Activated T-helper 1 cell treated with anti-CD3 and anti-CD28 coated beads, Interleukin-2, amount 50 U/mL, for 16 hours (primary cell): Measurements from ENCODE around the gene STBD1.
"Not testable (repeated sequence)": the region's sequence is repeated elsewhere in the genome, so short reads cannot be mapped to it uniquely, and the experiment has no call there.

Source experiments
- DNase-seq, 2 donors: peaks; one replicate each; pipeline ENCODE4 v3.0.0-alpha.2; 2020; ENCODE audit warnings: low read depth in 1 of 2, low spot score in 1 of 2

The STBD1 gene

GRCh38 chr4:76315267-76315918 lies 8.9 kb downstream of the STBD1 start:
- no peak for DNase-seq

- no peak for DNase-seq
These were observed 9.6 kb downstream of the STBD1 start for GRCh38 chr4:76316131-76316530.

- no peak for DNase-seq
These were observed 15.7 kb downstream of the STBD1 start for GRCh38 chr4:76322236-76322635.

- no peak for DNase-seq
These were observed 18.5 kb downstream of the STBD1 start for GRCh38 chr4:76325072-76325471.

- no peak for DNase-seq
These were observed 20.0 kb downstream of the STBD1 start for GRCh38 chr4:76326515-76326914.

- DNase-seq = no peak
These were observed 28.4 kb downstream of the STBD1 start for GRCh38 chr4:76334885-76335284.

- DNase-seq = no peak
These were observed 32.8 kb downstream of the STBD1 start for GRCh38 chr4:76339364-76339763.

GRCh38 chr4:76341063-76341462 lies 34.5 kb downstream of the STBD1 start:
- no peak for DNase-seq

- no peak for DNase-seq
These were observed 35.7 kb downstream of the STBD1 start for GRCh38 chr4:76342191-76342590.

GRCh38 chr4:76342803-76343202 lies 36.3 kb downstream of the STBD1 start:
- no peak for DNase-seq

GRCh38 chr4:76354517-76355473 lies 48.3 kb downstream of the STBD1 start:
- DNase-seq = no peak

- no peak for DNase-seq
These were observed 51.4 kb downstream of the STBD1 start for GRCh38 chr4:76357981-76358380.

GRCh38 chr4:76359881-76360466 lies 53.4 kb downstream of the STBD1 start:
- DNase-seq = not testable (repeated sequence)
